ENCODE data around the gene CD53.
A peak's percentile ranks its signal among the peaks of the same experiment; 100 is the strongest.

Gene CD53

GRCh38 chr1:110880708-110881374 is 7.9 kb downstream of the CD53 start:
- Histone ChIP-seq H3K4me1 (ENCODE audit: control insufficient read depth, low read length) (peaks cover 75% of the 10 kb centered on the region), H3K4me2 (ENCODE audit: low read length) (peak overlapping the region; percentile 18), H3K4me3 (ENCODE audit: low read length) (no peak overlapping the region), H3K27ac (ENCODE audit: low read depth, low read length) (no peak overlapping the region), H3K27me3 (ENCODE audit: control insufficient read depth, low read length) (no peaks in the 10 kb centered on the region), H3F3A (ENCODE audit: control insufficient read depth, insufficient read depth) (peaks cover 3% of the 10 kb centered on the region; the same call in 1 of the 2 replicates), H3K36me3 (ENCODE audit: control insufficient read depth, low read length) (peaks cover 85% of the 10 kb centered on the region), H3K9me3 (ENCODE audit: control insufficient read depth, insufficient read depth, low read length) (no peaks in the 10 kb centered on the region), H3K9me2 (replicated peaks; ENCODE audit: control insufficient read depth, low read length) (no peaks in the 10 kb centered on the region), H4K20me1 (ENCODE audit: control insufficient read depth, insufficient read depth, low read depth, low read length) (peaks cover 18% of the 10 kb centered on the region; the same call in 1 of the 2 replicates), H3K79me2 (ENCODE audit: control insufficient read depth, low read length) (peaks cover 100% of the 10 kb centered on the region)
- TF ChIP-seq CTCF (IDR thresholded peaks at IDR 0.05; ENCODE audit: low read depth, low read length, poor library complexity, severe bottlenecking) (no peak), EZH2phosphoT487 (IDR thresholded peaks at IDR 0.05; ENCODE audit: borderline replicate concordance, low read length) (no peak)

- no peak overlapping the region for H3K27ac ChIP-seq (ENCODE audit: low read depth, low read length)
Measured at GRCh38 chr1:110888049-110888448, 15.1 kb downstream of the CD53 start.

GRCh38 chr1:110888641-110889040 is 15.7 kb downstream of the CD53 start:
- Histone ChIP-seq H3K9me2 (replicated peaks; ENCODE audit: control insufficient read depth, low read length) (no peaks in the 10 kb centered on the region), H3K27me3 (ENCODE audit: control insufficient read depth, low read length) (no peaks in the 10 kb centered on the region), H4K20me1 (ENCODE audit: control insufficient read depth, insufficient read depth, low read depth, low read length) (peaks cover 3% of the 10 kb centered on the region; the same call in 1 of the 2 replicates), H3K4me2 (ENCODE audit: low read length) (no peak overlapping the region), H3K79me2 (ENCODE audit: control insufficient read depth, low read length) (peaks cover 94% of the 10 kb centered on the region), H3K4me1 (ENCODE audit: control insufficient read depth, low read length) (peaks cover 10% of the 10 kb centered on the region), H3F3A (ENCODE audit: control insufficient read depth, insufficient read depth) (0 out of 2 replicates have a peak, but pooled peaks cover 4% of the 10 kb centered on the region), H3K4me3 (ENCODE audit: low read length) (no peak overlapping the region), H3K36me3 (ENCODE audit: control insufficient read depth, low read length) (peaks cover 62% of the 10 kb centered on the region), H3K9me3 (ENCODE audit: control insufficient read depth, insufficient read depth, low read length) (no peaks in the 10 kb centered on the region), H3K27ac (ENCODE audit: low read depth, low read length) (no peak overlapping the region)
- no peak for TF ChIP-seq EZH2phosphoT487 (IDR thresholded peaks at IDR 0.05; ENCODE audit: borderline replicate concordance, low read length)
- TF ChIP-seq CTCF (IDR thresholded peaks at IDR 0.05; ENCODE audit: low read depth, low read length, poor library complexity, severe bottlenecking): no peak

More at GRCh38 chr1:110888049-110888448, 15.1 kb downstream of the CD53 start:
- Histone ChIP-seq H4K20me1 (ENCODE audit: control insufficient read depth, insufficient read depth, low read depth, low read length) (peaks cover 3% of the 10 kb centered on the region; the same call in 1 of the 2 replicates), H3K9me3 (ENCODE audit: control insufficient read depth, insufficient read depth, low read length) (no peaks in the 10 kb centered on the region), H3F3A (ENCODE audit: control insufficient read depth, insufficient read depth) (0 out of 2 replicates have a peak, but pooled peaks cover 4% of the 10 kb centered on the region), H3K4me3 (ENCODE audit: low read length) (no peak overlapping the region), H3K4me1 (ENCODE audit: control insufficient read depth, low read length) (peaks cover 12% of the 10 kb centered on the region), H3K9me2 (replicated peaks; ENCODE audit: control insufficient read depth, low read length) (no peaks in the 10 kb centered on the region), H3K27me3 (ENCODE audit: control insufficient read depth, low read length) (no peaks in the 10 kb centered on the region), H3K36me3 (ENCODE audit: control insufficient read depth, low read length) (peaks cover 60% of the 10 kb centered on the region), H3K4me2 (ENCODE audit: low read length) (no peak overlapping the region), H3K79me2 (ENCODE audit: control insufficient read depth, low read length) (peaks cover 96% of the 10 kb centered on the region)
- TF ChIP-seq CTCF (IDR thresholded peaks at IDR 0.05; ENCODE audit: low read depth, low read length, poor library complexity, severe bottlenecking): no peak
- TF ChIP-seq EZH2phosphoT487 (IDR thresholded peaks at IDR 0.05; ENCODE audit: borderline replicate concordance, low read length): no peak

All from DOHH2 (cell line).